ENCODE measurements around the gene ACOT8.

DNA sequence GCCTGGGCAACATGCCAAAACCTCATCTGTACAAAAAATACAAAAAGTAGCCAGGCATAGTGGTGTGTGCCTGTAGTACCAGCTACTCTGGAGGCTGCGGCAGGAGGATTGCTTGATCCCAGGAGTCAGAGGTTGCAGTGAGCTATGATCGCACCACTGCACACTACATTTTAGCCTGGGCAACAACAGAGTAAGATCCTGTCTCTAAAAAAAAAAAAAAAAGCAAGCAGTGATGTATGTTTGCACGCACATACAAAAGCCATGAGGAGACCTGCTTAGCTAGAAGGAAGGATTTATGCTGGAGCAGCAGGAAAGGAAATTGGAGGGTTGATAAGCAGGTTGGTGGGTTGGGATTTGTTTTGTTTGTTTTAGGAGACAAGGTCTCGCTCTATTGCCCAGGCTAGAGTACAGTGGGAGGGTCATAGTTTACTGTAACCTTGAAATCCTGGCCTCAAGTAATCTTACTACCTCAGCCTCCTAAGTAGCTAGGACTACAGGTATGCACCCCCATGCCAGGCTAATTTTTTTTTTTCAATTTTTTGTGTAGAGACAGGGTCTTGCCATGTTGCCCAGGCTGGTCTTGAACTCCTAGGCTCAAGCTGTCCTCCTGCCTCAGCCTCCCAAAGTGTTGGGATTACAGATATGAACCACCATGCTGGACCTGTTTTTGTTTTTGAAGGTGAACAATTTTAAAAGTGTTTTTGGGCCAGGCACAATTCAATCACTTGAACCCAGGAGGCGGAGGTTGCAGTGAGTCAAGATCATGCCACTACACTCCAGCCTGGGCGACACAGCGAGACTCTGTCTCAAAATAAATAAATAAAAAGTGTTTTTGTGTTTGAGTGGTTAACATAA lies 4.3 kb upstream of the ACOT8 start:
- no peak for TF ChIP-seq SUZ12 (IDR thresholded peaks at IDR 0.05)
- no peak for TF ChIP-seq FOXM1 (IDR thresholded peaks at IDR 0.05; ENCODE audit: borderline replicate concordance)
- no peak for TF ChIP-seq SP1 (IDR thresholded peaks at IDR 0.05)
- no peak for TF ChIP-seq BHLHE40 (IDR thresholded peaks at IDR 0.05; ENCODE audit: borderline replicate concordance)
- TF ChIP-seq ARNT (IDR thresholded peaks at IDR 0.05) = no peak
- TF ChIP-seq ZNF384 (IDR thresholded peaks at IDR 0.05) = no peak
- TF ChIP-seq TARDBP (IDR thresholded peaks at IDR 0.05) = no peak
- no peak for TF ChIP-seq FOXA1 (IDR thresholded peaks at IDR 0.05)
- TF ChIP-seq FOXK2 (IDR thresholded peaks at IDR 0.05) = no peak
- TF ChIP-seq ELF4 (IDR thresholded peaks at IDR 0.05) = no peak
- no peak for TF ChIP-seq L3MBTL2 (conservative IDR thresholded peaks at IDR 0.05)
- TF ChIP-seq CTBP1 (IDR thresholded peaks at IDR 0.05; ENCODE audit: borderline replicate concordance) = no peak
